Glomerular endothelial cell (primary cell): Measurements from ENCODE around the gene HTR7. TPM values are rescaled to one million over a fixed set of nuclear protein-coding genes. Genes with fewer than 3 reads are reported as not detected.

Experiments used
- DNase-seq: peaks from one replicate; pipeline ENCODE4 v3.0.0-alpha.2; 2011; ENCODE audit warnings: low read depth, low spot score; ENCODE audit errors: extremely low read depth
- total RNA-seq: library from RNA; depleted of rRNA; stranded (reverse); fragments of >200 nt; gene quantifications from 2 replicates; pipeline ENCODE4 v1.2.3, GENCODE V29; 2015

The HTR7 gene
- total RNA-seq, 1 donor from 2014 or later, result 0.58 TPM

DNA sequence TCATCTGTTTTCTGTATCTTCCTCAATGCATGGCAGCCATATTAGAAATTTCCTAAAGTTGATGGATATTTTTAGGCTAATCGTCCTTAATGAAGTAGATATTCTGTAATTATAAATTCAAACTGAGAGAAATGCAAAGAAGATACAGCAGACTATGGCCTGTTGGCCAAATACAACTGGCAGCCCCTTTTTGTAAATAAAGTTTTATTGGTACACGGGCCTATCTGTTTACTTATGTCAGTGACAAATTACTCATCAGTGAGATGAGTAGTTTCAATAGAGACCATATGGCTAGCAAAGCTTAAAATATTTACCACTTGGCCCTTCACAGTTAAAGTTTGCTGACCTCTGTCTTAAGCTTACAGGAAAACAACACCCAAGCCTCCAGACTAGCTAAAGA is 112.3 kb downstream of the HTR7 start:
- no peak for DNase-seq

DNA sequence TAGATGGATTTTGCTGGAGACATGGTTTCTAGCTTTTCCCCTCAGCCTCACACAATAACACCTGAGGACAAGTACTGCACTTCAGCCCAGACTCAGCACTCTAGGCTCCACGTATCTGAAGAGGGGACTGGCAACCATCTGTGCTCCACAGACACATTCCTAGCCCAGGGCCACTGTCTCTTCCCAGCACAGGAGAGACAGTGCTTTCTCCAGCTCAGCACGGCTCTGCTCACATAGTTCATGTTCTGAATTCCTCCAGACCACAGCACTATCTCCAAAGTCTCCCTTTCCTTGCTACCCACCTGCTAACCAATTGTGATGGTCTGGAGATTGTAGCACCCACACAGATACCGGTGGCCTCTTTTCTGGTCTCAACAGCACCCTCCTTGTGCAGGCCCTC is 114.5 kb downstream of the HTR7 start:
- DNase-seq, result no peak

DNA sequence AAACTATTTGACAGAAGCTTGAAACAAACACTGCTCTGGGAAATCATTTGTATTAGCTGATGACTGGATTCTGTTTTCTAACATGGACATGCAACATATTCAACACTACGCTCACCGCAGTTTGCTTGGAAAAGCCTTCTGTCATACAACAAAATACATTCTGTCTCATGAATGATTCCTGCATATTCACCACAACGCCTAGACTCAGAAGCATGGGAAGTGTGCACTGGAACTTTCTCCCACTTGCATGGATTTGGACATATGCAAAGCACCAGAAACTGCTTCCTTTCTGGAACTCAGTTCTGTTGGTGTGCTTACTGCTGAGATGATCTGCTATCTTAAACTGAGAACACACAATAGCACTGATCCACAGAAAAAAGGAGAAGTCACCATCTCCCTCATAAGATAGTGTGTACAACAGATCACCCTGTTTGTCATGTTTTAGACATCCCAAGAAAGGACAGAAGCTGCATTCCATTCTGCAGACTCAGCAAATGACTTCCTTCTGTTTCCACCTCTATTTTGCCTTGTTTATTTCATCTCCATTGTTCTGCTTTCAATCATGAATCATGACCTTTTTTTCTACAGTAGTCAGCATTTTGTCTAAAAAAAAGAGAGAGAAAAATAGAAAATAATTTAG is 115.8 kb downstream of the HTR7 start:
- DNase-seq, result no peak

DNA sequence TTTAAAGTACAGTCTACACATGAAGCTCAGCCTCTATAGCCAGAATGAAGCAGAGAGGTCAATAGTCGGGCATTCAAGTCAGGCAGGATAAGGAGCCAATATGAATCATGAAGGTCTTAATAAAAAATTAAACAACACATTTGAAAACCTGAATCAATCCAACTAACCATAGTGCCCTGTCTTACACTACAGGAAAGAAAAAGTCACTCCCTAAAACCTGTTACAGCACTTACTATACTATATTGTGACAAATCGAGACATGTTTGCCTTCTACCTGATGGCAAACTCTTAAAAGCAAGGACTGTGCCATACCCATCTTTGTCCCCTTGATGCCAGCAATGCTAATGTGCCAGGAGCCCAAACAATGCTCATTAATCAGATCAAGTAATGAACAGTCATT is 117.6 kb downstream of the HTR7 start:
- DNase-seq, result no peak

DNA sequence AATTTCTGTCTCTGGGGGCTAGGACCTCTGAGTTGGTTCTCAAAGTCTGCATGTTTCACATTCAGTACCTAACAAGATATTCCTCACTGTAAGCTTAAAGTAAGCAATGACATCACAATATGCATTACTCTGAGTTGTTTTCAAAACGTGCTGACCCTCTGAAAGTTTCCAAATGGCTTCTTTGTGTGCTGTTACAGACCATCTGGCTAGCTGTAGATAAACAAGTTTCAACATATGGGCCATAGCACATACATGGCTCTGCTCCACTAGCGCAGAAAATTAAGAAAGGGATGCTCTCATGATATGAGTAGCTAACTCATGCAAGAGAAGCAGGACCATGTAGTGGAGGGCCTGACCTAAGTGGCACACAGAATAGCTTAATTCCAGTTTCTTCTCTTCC is 119.0 kb downstream of the HTR7 start:
- no peak for DNase-seq

DNA sequence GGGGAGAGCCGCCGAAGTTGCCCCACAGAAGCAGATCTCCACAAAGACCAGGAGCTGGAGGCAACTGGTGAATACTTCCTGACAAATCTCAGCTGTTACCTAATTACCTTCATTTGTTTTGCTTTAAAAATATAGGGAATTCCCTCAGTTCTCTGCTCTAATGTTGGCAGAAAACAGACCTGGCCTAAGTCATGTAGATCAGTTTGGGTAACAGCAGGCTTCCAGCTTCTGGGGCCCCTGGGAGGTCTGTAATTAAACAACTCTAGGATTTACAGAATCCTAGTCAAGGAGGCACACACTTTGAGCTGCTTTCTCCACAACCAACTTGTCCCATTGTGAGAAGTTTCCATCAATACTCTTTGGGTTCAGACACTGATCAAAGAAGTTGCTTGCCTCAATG is 123.4 kb downstream of the HTR7 start:
- DNase-seq, result no peak

DNA sequence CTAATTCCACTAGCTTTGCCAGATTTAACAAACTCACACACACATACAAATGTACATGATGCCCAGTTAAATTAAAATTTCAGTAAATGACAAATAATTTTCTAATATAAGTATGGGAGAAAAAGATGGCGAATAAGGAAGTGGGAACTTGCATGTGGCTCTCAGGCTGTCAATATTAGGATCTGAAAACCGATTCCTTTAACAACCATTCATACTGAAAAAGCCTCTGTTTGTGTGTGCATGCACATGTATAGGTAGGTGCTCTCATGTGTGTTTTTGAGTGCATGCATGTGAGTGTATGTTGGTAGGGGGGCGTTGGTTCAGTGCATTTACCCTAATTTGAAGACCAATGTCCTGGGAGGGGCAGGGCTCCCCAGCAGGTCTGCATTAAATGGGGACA is 125.3 kb downstream of the HTR7 start:
- DNase-seq, result no peak

DNA sequence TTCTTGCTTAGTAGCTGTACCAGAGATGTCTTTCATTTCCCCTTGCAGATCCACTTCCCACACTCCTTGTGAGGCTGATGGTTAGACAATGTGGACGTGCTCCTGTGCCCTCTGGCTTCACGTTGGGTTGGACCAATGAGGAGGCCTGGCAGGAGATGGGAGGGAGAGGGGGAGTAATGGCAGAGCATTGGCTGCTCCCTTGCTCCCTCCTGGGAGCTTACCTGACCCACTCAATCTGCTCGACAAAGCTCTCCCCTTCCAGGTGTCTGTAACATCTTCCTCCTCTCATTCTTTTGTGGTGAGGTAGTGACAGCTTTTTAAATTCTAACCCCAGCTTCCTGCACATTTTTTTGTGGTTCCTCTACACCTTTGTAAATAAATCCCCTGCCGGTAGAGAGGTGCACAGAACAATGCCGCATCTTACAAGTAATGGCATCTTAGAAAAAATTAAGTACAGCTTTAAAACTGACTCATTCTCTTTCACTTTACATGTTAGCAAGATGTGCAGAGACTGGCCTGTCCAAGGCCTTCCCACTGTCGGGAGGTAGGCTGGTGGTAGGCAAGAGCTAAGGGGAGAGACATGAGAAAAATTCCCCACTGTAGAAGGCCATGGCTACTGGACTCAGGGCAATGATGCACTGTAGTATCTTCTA is 134.3 kb downstream of the HTR7 start:
- DNase-seq, result no peak

DNA sequence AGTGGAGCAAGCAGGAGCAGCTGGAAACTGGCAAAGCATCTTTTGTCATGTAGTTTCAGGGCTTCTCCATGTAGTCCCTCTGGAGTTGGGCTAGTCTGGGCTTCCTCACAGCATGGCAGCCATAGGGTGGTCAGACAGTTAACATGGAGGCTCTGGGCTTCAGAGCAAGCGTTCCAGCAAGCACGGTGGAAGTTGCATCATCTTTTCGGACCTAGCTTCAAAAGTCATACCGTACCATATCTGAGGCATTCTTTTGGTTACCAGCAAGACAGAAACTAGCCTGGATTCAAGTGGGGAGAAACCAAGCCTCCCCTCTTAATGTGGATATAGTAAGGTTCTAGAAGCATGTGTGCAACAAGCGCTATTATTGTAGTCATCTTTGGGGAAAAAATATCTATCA is 135.0 kb downstream of the HTR7 start:
- no peak for DNase-seq

DNA sequence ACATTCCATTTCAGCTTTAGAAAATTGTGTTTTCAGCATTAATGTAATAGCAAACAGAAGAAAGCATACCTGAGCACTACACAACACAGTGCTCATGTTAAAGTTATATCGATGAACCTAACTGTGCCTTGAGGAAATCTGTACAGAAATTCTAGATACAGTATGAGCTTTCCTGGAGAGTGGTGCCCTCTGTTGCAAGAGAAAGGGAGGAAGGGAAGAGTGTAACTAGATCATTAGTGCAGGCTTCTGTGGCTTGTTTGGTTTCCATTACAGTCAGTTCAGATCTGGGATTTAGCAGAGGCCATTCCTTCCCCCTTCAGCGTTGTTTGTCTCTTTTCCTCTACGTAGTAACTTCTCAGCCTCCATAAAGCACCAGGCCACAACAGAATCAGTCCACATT is 139.7 kb downstream of the HTR7 start:
- no peak for DNase-seq

DNA sequence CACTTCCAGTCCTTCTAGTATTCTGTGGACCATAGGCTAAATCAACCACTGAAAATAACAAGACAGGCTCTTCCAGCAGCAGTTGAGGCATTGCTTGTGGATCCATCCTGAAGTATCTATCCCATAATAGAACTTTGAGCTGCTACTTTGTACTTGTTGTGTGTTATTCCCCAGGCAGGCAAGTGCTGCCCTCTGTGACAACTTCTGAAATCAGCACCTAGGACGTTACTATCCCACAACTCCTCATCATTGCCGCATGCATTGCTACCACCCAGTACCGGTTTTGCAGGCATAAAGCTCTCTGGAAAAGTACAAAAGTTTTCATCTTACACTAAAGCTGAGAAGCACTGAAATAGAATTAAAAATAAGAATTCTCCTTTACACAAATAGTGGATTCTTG is 145.3 kb downstream of the HTR7 start:
- DNase-seq, result no peak

DNA sequence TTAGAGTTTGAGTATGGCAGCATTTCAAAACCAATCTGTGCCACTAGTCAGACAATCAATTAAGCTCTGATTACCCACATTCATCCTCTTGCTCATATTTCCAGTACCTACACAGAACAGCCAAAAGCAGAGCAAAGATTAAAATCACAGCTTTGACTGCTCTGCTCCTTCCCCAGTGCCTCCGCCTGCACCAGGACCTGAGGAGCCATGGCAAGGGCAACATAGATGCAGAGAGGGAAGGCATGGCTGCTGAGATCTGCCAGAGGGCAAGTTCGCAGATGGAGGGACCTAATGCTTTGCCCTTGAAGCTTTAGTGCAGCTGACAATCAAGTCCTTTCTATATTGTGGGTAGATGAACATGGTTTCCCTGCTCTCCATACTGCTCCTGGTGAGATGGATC is 148.1 kb downstream of the HTR7 start:
- no peak for DNase-seq

DNA sequence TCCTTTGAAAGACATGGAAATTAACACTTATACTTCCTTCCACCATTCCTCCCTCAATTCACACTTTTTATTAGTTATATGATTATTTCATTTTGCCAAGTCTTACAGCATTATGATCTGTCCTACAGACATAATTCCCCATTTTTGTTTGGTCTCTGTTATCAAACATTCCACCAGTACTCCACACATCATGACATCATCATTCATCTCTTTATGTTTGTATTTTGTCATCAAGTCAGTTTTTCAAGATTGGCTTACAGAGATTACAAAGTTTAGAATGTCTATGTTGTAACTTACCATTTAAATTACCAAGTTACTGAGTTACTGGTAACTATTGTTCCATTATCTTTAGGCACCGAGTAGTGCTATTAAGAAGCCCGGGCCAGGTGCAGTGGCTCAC is 150.2 kb downstream of the HTR7 start:
- DNase-seq, result no peak

DNA sequence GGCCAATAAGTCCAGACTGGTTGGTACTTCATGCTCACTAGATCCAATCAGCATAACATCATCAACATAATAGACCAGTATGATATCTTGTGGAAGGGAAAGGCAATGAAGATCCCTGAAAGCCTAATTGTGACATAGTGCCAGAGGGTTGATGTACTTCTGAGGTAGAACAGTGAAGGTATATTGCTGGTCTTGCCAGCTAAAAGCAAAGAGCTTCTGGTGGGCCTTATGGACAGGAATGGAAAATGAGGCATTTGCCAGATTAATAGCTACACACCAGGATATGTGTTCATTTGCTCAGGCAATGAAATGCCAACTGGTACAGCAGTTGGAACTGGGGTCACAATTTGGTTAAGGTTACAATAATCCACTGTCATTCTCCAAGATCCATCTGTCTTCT is 156.4 kb downstream of the HTR7 start:
- no peak for DNase-seq

DNA sequence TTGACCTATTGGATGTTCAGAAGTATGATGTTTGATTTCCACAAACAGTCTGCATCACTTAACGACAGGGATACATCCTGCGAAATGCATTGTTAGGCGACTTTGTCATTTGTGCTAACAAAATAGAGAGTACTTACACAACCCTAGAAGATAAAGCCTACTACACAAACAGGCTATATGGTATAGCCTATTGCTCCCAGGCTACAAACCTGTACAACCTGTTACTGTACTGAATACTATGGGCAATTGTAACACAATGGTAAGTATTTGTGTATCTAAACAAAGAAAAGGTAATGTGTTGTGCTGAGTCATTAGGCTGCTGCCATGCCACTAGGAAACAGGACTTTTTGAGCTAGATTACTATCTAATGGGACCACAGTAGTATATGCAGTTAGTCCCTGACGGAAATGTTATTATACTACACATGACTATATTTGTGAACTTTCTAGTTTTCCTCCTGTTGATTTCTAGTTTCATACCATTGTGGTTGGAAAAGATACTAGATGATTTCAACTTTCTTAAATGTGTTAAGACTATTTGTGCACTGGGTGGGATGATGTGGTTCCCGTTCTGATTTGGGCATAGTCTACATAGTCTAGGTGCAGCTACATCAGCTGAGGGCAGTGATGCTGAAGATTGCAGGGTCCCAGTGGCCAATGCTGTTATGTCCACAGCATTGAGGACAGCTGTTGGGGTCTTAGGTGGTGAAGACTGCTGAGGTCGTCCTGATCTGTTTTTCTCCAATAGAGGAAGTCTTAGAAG is 161.7 kb downstream of the HTR7 start:
- no peak for DNase-seq

Other genes starting within 250 kb of the HTR7 start
- gene RPP30, start 13.9 kb upstream of the HTR7 start, total RNA-seq, result 34.8 and 50.2 TPM in 2 replicates
- 168 and 436 TPM in 2 replicates for gene ANKRD1, start 63.0 kb upstream of the HTR7 start, total RNA-seq